Measurements from ENCODE around the gene WBP2.

GRCh38 chr17:75846692-75847613 lies 8.2 kb downstream of the WBP2 start:
- TF ChIP-seq CTCF (IDR thresholded peaks at IDR 0.05 in 4 of 5, conservative IDR thresholded peaks at IDR 0.05 in 1 of 5) (no peak), POLR2A (IDR thresholded peaks at IDR 0.05) (no peak)
